ENCODE measurements around the gene ATXN2. TPM values are rescaled to one million over a fixed set of nuclear protein-coding genes. Genes with fewer than 3 reads are reported as not detected.
A peak's percentile ranks its signal among the peaks of the same experiment; 100 is the strongest.
"Not testable (repeated sequence)": the region's sequence is repeated elsewhere in the genome, so short reads cannot be mapped to it uniquely, and the experiment has no call there.

The ATXN2 gene
- total RNA-seq, 1 donor from 2014 or later, result 66.6 TPM

- Histone ChIP-seq H3K4me1 (peaks cover 19% of the 10 kb centered on the region), H3K27me3 (no peaks in the 10 kb centered on the region), H3K27ac (no peak overlapping the region), H3K4me3 (no peak overlapping the region), H3K36me3 (no peaks in the 10 kb centered on the region), H3K9me3 (no peaks in the 10 kb centered on the region)
- ATAC-seq, result peak; percentile 47
- no peak for DNase-seq
- TF ChIP-seq CTCF (IDR thresholded peaks at IDR 0.05), result no peak
- intact Hi-C loops (cut with DNase I), result no loop called here
Observed at GRCh38 chr12:111574797-111575443, 24.2 kb downstream of the ATXN2 start.

- Histone ChIP-seq H3K36me3 (no peaks in the 10 kb centered on the region), H3K4me1 (peaks cover 23% of the 10 kb centered on the region), H3K27ac (no peak overlapping the region), H3K27me3 (no peaks in the 10 kb centered on the region), H3K4me3 (no peak overlapping the region), H3K9me3 (no peaks in the 10 kb centered on the region)
- no peak for TF ChIP-seq CTCF (IDR thresholded peaks at IDR 0.05)
- ATAC-seq (no peak), DNase-seq (no peak)
- intact Hi-C loops (cut with DNase I), result no loop called here
Observed at GRCh38 chr12:111573476-111573875, 25.6 kb downstream of the ATXN2 start.

GRCh38 chr12:111570084-111570961 is 28.8 kb downstream of the ATXN2 start:
- Histone ChIP-seq H3K9me3 (no peaks in the 10 kb centered on the region), H3K27ac (no peak overlapping the region), H3K4me3 (no peak overlapping the region), H3K36me3 (no peaks in the 10 kb centered on the region), H3K27me3 (no peaks in the 10 kb centered on the region), H3K4me1 (peaks cover 16% of the 10 kb centered on the region)
- no peak for TF ChIP-seq CTCF (IDR thresholded peaks at IDR 0.05)
- DNase-seq, result no peak
- ATAC-seq, result peak; percentile 52
- intact Hi-C loops (cut with DNase I), result no loop called here

- intact Hi-C loops (cut with DNase I), result no loop called here
- no peak overlapping the region for H3K4me3 ChIP-seq
- ATAC-seq (no peak), DNase-seq (no peak)
- H3K27ac ChIP-seq, result no peak overlapping the region
- H3K36me3 ChIP-seq, result no peaks in the 10 kb centered on the region
- H3K4me1 ChIP-seq, result peaks cover 10% of the 10 kb centered on the region
- H3K9me3 ChIP-seq, result no peaks in the 10 kb centered on the region
- no peak for TF ChIP-seq CTCF (IDR thresholded peaks at IDR 0.05)
- no peaks in the 10 kb centered on the region for H3K27me3 ChIP-seq
Observed at GRCh38 chr12:111569363-111570083, 29.6 kb downstream of the ATXN2 start.

- intact Hi-C loops (cut with DNase I); H3K4me3 ChIP-seq; H3K27me3 ChIP-seq; ATAC-seq; H3K27ac ChIP-seq; DNase-seq; H3K4me1 ChIP-seq; H3K9me3 ChIP-seq; H3K36me3 ChIP-seq: not testable (repeated sequence)
Observed at GRCh38 chr12:111560844-111561243, 38.3 kb downstream of the ATXN2 start.

- no peak for ATAC-seq
- intact Hi-C loops (cut with DNase I), result no loop called here
Observed at GRCh38 chr12:111558107-111558376, 41.1 kb downstream of the ATXN2 start.

More at GRCh38 chr12:111558107-111558376, 41.1 kb downstream of the ATXN2 start:
- Histone ChIP-seq H3K27ac (no peak overlapping the region), H3K27me3 (no peaks in the 10 kb centered on the region), H3K4me3 (no peak overlapping the region), H3K36me3 (no peaks in the 10 kb centered on the region), H3K4me1 (peaks cover 6% of the 10 kb centered on the region), H3K9me3 (no peaks in the 10 kb centered on the region)
- TF ChIP-seq CTCF (IDR thresholded peaks at IDR 0.05), result no peak
- no peak for DNase-seq
